Head of caudate nucleus (tissue), 42 donors: ENCODE results near the gene UCN3.
"Not testable (repeated sequence)": the region's sequence is repeated elsewhere in the genome, so short reads cannot be mapped to it uniquely, and the experiment has no call there.

Source experiments
- DNase-seq, 42 donors: peaks; one replicate each; pipeline versions ENCODE4 v3.0.0 to v3.0.0-alpha.2; 2020 to 2021; ENCODE audit warnings: mixed read lengths in 7 of 42
- intact Hi-C: fragments of 100-400 bp; cut with DNase I; formaldehyde crosslinking; loops from one replicate; pipeline ENCODE4 v1.15.0; 2022

UCN3 gene

GRCh38 chr10:5400468-5401240, 35.9 kb downstream of the UCN3 start:
- intact Hi-C loops: no loop called here
- DNase-seq: no peak

DNA sequence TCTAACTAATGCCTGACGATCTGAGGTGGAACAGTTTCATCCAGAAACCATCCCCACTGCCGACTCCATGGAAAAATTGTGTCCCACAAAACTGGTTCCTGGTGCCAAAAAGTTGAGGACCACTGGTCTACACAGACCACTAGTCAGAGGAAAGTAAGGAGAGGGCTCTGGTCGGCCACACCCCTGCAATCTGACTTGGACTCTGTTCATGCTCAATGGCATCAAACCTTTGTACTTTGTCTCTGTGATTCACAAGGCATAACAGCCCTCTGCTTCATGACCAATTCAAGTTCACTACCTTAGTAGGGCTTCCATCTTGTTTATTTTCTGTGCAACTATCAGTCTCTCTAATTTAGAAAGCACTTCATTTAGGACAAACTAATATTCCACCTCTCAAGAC, 38.0 kb downstream of the UCN3 start:
- no peak for DNase-seq

GRCh38 chr10:5404208-5405041, 39.7 kb downstream of the UCN3 start, which contains the start of gene TUBAL3:
Gene TUBAL3, minus strand, starts transcription at chr10:5404828. Its CDS starts 36 bp downstream, at chr10:5404792.
- intact Hi-C loops: no loop called here

More for the DNA sequence above, 38.0 kb downstream of the UCN3 start:
- intact Hi-C loops: no loop called here

DNA sequence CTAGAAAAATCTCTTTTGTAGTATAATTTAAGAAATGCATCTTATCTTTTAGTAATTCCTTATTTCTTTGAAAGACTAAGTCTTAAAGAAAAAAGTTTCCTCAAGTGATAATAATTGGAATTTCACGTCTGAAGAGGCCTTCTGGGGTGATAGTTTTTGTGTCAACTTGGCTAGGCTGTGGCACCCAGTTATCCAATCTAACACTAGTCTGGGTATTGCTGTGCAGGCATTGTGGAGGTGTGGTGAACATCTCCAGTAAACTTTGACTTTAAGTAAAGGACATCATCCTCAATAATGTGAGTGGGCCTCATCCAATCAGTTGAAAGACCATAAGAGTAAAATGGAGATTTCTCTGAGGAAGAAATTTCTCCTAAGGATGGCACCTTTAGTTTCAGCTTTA, 42.2 kb downstream of the UCN3 start:
- intact Hi-C loops: no loop called here

More at GRCh38 chr10:5404208-5405041, 39.7 kb downstream of the UCN3 start, which contains the start of gene TUBAL3:
- DNase-seq: no peak

GRCh38 chr10:5410787-5411186, 46.0 kb downstream of the UCN3 start:
- DNase-seq, intact Hi-C loops: not testable (repeated sequence)

More for the DNA sequence above, 42.2 kb downstream of the UCN3 start:
- DNase-seq: no peak

DNA sequence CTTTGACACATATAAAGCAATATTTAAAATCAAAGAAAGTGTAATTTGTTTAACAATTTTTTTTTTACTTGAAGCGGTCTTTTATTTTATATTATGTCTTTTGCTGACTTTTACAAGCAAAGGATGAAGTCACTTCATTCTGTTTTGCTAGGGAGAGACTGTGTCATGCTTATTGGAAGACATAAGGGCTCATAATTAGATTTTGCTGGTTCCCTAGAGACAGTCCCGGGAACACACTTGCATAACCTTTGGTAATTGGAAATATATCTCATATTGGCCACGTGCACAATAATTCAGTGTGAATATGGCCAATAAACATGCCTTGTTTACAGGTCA, 47.1 kb downstream of the UCN3 start:
- intact Hi-C loops: no loop called here
- no peak for DNase-seq

- DNase-seq: peak; percentile 88 to 97 (median 94)
- intact Hi-C loops: no loop called here
Observed at GRCh38 chr10:5412277-5412941, 47.6 kb downstream of the UCN3 start, which contains the start of gene NET1. Gene NET1, plus strand, starts transcription at chr10:5412557. Its CDS starts 136 bp downstream, at chr10:5412693.

- intact Hi-C loops: no loop called here
- peak in 18 of 42 donors; percentile 4 to 59 (median 19) for DNase-seq
Observed at GRCh38 chr10:5413012-5413938, 48.5 kb downstream of the UCN3 start.

- DNase-seq: no peak
- intact Hi-C loops: no loop called here
Observed at GRCh38 chr10:5416981-5417380, 52.2 kb downstream of the UCN3 start.

GRCh38 chr10:5418584-5418983, 53.8 kb downstream of the UCN3 start:
- intact Hi-C loops: no loop called here
- no peak for DNase-seq

- no peak for DNase-seq
- intact Hi-C loops: no loop called here
Observed at GRCh38 chr10:5419466-5420094, 54.8 kb downstream of the UCN3 start.

- intact Hi-C loops: no loop called here
- no peak for DNase-seq
Observed at GRCh38 chr10:5423771-5424170, 59.0 kb downstream of the UCN3 start.
